ENCODE measurements around the gene LRRC74A. TPM values are rescaled to one million over a fixed set of nuclear protein-coding genes. Genes with fewer than 3 reads are reported as not detected.

The LRRC74A gene
- total and polyA plus RNA-seq, 10 of the 15 experiments (the other 5 are each of a cell fraction or from before 2014, with no cell fraction given) = not detected

GRCh38 chr14:76884853-76885276 is 58.7 kb downstream of the LRRC74A start:
- Histone ChIP-seq H3K4me3 (no peak overlapping the region), H3K4me1 (ENCODE audit: control insufficient read depth, insufficient read depth, low read length) (no peaks in the 10 kb centered on the region), H3K36me3 (ENCODE audit: control insufficient read depth in 2 of 2, insufficient read depth in 2 of 2, low read length in 1 of 2) (no peaks in the 10 kb centered on the region), H2AFZ (ENCODE audit: control insufficient read depth, low read depth, low read length) (no peak overlapping the region), H3K79me2 (ENCODE audit: control insufficient read depth, insufficient read depth, low read length) (no peaks in the 10 kb centered on the region), H3K27me3 (replicated peaks in 1 of 2; ENCODE audit: control insufficient read depth in 2 of 2, insufficient read depth in 2 of 2, low read length in 1 of 2) (peaks cover 2 to 3% of the 10 kb centered on the region in 2 experiments; a peak in 2 of 4 replicates), H3K4me2 (ENCODE audit: control insufficient read depth, insufficient read depth) (no peak overlapping the region), H4K20me1 (ENCODE audit: control insufficient read depth, insufficient read depth) (no peaks in the 10 kb centered on the region), H3K27ac (ENCODE audit: control insufficient read depth, insufficient read depth) (no peak overlapping the region), H3K9ac (ENCODE audit: control insufficient read depth, insufficient read depth, low read length) (no peak overlapping the region), H3K9me3 (replicated peaks; ENCODE audit: control insufficient read depth, insufficient read depth, low read length) (no peaks in the 10 kb centered on the region)
- BruUV-seq (replicated peaks) = no TSS peak
- ChIA-PET POLR2A (no interaction called here), RAD21 (ENCODE audit: unreplicated experiment) (interaction anchor here (0.8 kb wide), 1 partner anchor 32 kb away, joined by 3 read pairs; no protein-coding TSS in a partner anchor), SMC1A (ENCODE audit: uncharacterized antibody, unreplicated experiment) (interaction anchor here (1.4 kb wide), 1 partner anchor 8 kb away, joined by 4 read pairs; no protein-coding TSS in a partner anchor), CTCF (interaction anchor here (1.1 to 2.5 kb wide), 4 partner anchors 9 to 28 kb away, joined by 3 to 12 read pairs (median 7); no protein-coding TSS in a partner anchor)
- ATAC-seq = no peak
- intact Hi-C loops (cut with micrococcal nuclease; ENCODE audit: unreplicated experiment) (no loop called here), in situ Hi-C loops (cut with MboI) (loop anchor here (10.0 kb wide), 1 partner anchor 180 kb away; no protein-coding TSS in a partner anchor)
- 72% methylated on average over 14 of the region's 14 CpGs for WGBS (ENCODE audit: insufficient coverage, insufficient replicate concordance, low lambda C conversion rate, missing lambda C conversion rate)
- FAIRE-seq = no peak
- no peak for TF ChIP-seq NFYB (IDR thresholded peaks at IDR 0.05; ENCODE audit: insufficient read depth, low read depth, low read length)
- no peak for TF ChIP-seq STAT1 (conservative IDR thresholded peaks at IDR 0.05)
- no peak for TF ChIP-seq TAF1 (IDR thresholded peaks at IDR 0.05; ENCODE audit: borderline replicate concordance, low read depth, low read length)
- TF ChIP-seq HSF1 (IDR thresholded peaks at IDR 0.05; ENCODE audit: low read depth, low read length) = no peak
- no peak for TF ChIP-seq HDAC6 (IDR thresholded peaks at IDR 0.05; ENCODE audit: unreplicated experiment)
- no peak for TF ChIP-seq CHD4 (IDR thresholded peaks at IDR 0.05)
- no peak for TF ChIP-seq FOXM1 (IDR thresholded peaks at IDR 0.05; ENCODE audit: low read depth, low read length)
- TF ChIP-seq RAD21 (IDR thresholded peaks at IDR 0.05; ENCODE audit: insufficient read depth, low read depth, low read length) = no peak
- TF ChIP-seq, protein P1, sequence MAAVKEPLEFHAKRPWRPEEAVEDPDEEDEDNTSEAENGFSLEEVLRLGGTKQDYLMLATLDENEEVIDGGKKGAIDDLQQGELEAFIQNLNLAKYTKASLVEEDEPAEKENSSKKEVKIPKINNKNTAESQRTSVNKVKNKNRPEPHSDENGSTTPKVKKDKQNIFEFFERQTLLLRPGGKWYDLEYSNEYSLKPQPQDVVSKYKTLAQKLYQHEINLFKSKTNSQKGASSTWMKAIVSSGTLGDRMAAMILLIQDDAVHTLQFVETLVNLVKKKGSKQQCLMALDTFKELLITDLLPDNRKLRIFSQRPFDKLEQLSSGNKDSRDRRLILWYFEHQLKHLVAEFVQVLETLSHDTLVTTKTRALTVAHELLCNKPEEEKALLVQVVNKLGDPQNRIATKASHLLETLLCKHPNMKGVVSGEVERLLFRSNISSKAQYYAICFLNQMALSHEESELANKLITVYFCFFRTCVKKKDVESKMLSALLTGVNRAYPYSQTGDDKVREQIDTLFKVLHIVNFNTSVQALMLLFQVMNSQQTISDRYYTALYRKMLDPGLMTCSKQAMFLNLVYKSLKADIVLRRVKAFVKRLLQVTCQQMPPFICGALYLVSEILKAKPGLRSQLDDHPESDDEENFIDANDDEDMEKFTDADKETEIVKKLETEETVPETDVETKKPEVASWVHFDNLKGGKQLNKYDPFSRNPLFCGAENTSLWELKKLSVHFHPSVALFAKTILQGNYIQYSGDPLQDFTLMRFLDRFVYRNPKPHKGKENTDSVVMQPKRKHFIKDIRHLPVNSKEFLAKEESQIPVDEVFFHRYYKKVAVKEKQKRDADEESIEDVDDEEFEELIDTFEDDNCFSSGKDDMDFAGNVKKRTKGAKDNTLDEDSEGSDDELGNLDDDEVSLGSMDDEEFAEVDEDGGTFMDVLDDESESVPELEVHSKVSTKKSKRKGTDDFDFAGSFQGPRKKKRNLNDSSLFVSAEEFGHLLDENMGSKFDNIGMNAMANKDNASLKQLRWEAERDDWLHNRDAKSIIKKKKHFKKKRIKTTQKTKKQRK (IDR thresholded peaks at IDR 0.05; ENCODE audit: low read depth, low read length) = no peak
- no peak for TF ChIP-seq SIN3A (IDR thresholded peaks at IDR 0.05; ENCODE audit: low read depth, low read length)
- no peak for TF ChIP-seq TCF7 (IDR thresholded peaks at IDR 0.05; ENCODE audit: borderline replicate concordance)
- no peak for TF ChIP-seq MTA3 (IDR thresholded peaks at IDR 0.05; ENCODE audit: borderline replicate concordance, low read length)
- DNase-seq (ENCODE audit: low read depth, low spot score) = no peak
